Erythroblast (primary cell): ENCODE measurements around the gene PLCL1.

Experiments used
- DNase-seq, 2 experiments: peaks; one replicate each; lab custom pipeline; 2025; lab: John Stamatoyannopoulos, UW
- GATA1 ChIP-seq: IDR thresholded peaks from 2 replicates; pipeline ENCODE4 v1.6.1; 2011; ENCODE audit warnings: low read depth, mild to moderate bottlenecking, control low read depth, low read length, moderate library complexity
- POLR2A ChIP-seq: IDR thresholded peaks from 2 replicates; pipeline ENCODE4 v1.6.1; 2011; ENCODE audit warnings: mild to moderate bottlenecking, low read length

The PLCL1 gene

GRCh38 chr2:197853549-197853948, 49.2 kb downstream of the PLCL1 start:
- TF ChIP-seq POLR2A: no peak
- no peak for TF ChIP-seq GATA1
- DNase-seq: no peak

DNA sequence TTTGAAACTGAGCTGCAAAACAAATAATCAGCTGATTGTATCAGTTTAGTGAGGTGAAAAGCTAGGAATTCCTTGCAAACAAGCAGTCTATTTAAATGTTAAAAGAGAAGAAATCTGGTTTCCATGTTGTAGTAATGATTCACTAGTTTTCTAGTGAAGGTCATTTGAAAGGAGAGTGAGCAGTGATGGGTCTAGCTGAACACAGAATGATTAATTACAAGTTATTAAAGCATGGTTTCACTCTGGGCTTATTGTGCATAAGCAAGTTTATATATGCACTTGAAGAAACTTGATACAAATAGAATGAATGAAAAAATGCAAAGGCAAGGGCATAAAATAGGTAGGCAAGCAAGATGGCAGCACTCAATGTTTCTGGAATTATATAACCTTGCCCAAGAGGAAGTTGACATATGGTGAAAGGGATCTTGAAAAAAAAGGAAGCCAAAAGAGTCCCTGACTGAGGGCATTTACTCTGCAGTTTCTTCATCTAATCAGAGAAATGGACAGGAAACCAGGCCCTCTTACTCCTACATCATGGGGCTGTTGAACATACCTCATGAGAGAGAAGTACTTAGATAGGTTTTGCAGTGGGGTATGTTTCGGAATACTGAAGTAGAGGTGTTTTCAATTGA, 53.2 kb downstream of the PLCL1 start:
- TF ChIP-seq GATA1 (no peak), POLR2A (no peak)
- DNase-seq: no peak

GRCh38 chr2:197858607-197859140, 54.3 kb downstream of the PLCL1 start:
- DNase-seq: no peak
- TF ChIP-seq POLR2A: no peak
- TF ChIP-seq GATA1: no peak

- DNase-seq: no peak
- TF ChIP-seq POLR2A (no peak), GATA1 (no peak)
Observed at GRCh38 chr2:197862246-197862955, 58.0 kb downstream of the PLCL1 start.

DNA sequence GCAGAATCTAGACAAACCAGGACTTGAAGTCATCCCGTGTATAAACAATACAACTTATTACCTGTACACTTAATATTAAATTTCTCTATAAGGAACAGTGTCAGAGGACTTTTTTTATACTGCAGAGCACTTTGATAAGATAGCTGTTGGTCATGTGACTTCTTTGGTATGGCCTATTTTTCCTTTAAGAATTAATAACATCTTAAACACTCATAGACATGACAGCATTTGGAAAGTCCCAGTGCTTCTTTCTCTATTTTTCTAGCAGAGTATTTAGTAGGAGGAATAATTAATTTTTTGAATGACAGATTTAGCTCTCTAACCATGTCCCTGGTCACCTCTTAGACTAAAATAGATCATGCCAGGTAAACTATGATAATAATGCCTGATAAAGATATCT, 59.4 kb downstream of the PLCL1 start:
- DNase-seq: no peak
- no peak for TF ChIP-seq POLR2A
- TF ChIP-seq GATA1: no peak

DNA sequence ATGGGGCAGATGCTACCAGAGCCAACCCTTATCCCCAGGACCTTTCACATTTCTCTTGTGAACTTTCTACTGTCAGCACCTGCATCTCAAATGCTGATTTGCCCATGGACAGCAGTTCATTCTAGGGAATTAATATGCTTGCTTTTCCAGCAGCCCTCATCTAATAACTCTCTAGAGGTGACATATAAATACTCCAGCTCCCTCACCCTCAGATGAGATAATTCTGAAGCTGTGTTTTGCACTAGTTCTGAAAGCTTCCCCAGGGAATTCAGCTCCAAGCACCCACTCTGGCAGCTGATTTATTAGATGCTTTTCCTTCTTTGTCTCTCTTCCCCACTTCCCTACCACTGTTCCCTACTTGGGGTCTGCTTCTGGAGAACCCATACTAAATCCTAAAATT, 62.1 kb downstream of the PLCL1 start:
- DNase-seq: no peak
- no peak for TF ChIP-seq GATA1

- TF ChIP-seq GATA1 (no peak), POLR2A (no peak)
- no peak for DNase-seq
Observed at GRCh38 chr2:197867033-197867432, 62.6 kb downstream of the PLCL1 start.

DNA sequence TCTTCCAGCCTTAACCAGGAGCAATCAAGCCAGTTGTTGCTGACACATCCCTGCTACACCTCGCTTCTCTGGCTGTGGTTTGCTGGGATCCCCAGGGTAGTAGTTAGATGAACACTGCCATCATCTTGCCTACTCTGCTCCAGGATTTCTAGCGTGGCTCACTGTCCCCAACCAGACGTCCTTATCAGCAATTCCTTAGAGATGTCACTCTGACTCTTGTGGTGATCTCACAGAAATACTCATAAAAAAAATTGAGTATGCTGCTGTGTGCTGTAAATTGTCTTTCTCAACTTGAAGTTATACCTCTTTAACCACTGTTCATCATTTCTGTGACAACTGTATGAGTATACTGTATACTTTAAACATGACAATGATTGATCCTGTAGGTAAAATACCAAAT, 63.2 kb downstream of the PLCL1 start:
- DNase-seq: no peak
- TF ChIP-seq POLR2A (no peak), GATA1 (no peak)

- no peak for DNase-seq
- TF ChIP-seq GATA1 (no peak), POLR2A (no peak)
Observed at GRCh38 chr2:197868206-197868605, 63.8 kb downstream of the PLCL1 start.

DNA sequence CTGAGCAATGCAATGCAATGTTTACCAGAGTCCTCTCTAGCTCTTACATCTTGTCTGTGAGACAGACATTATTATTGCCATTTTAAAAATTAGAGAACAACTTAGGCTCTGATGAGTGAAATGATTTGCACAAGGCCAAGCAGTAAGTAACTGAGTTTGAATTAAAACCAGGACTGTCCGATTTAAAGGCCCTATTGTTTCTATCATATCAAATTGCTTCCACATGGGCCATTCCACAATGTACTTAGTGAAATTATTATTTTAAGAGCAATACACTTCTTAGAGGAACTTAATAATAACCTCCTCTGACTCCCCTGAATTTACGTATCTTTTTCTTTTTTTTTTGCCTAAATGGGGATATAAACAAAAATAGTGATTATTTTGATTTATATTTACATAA, 64.6 kb downstream of the PLCL1 start:
- no peak for DNase-seq

DNA sequence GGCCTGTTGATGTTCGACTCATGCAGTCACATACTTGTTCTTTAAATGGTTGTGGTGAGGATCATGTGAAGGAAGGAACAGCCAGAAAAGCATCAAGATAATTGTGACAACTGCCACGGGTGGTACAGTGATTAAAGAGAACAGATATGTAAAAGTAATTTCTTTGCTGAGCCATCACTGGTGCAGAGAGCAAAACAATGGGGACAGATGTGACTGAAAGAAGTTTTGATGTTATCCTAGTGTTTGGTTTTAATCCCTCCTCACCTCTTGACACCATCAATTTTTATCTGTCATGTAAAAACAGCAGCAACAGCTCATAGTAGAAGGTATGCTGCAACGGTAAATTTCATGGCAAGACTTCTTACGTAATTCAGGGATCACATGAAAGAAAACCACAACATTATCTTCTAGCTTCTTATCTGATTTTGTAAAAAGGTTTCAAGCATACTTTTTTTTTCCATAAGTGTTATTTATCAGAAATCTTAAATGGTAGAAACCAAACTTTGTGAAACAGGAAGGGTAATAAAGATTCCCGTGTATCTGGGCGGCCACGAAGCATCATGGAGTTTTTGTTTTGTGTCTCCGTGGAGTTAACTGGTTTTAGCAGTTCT, 65.2 kb downstream of the PLCL1 start:
- peak in 1 of 2 experiments; percentile 30 for DNase-seq

More for the DNA sequence above, 64.6 kb downstream of the PLCL1 start:
- TF ChIP-seq GATA1 (no peak), POLR2A (no peak)

GRCh38 chr2:197870137-197870536, 65.7 kb downstream of the PLCL1 start:
- TF ChIP-seq POLR2A (no peak), GATA1 (no peak)
- no peak for DNase-seq

More for the DNA sequence above, 65.2 kb downstream of the PLCL1 start:
- TF ChIP-seq GATA1 (no peak), POLR2A (no peak)

- no peak for TF ChIP-seq GATA1
- TF ChIP-seq POLR2A: no peak
- no peak for DNase-seq
Observed at GRCh38 chr2:197871780-197872456, 67.5 kb downstream of the PLCL1 start.

GRCh38 chr2:197873293-197873701, 68.9 kb downstream of the PLCL1 start:
- no peak for TF ChIP-seq GATA1
- no peak for TF ChIP-seq POLR2A
- DNase-seq: no peak
